ENCODE results near the gene CWF19L2.
"Not testable (repeated sequence)": the region's sequence is repeated elsewhere in the genome, so short reads cannot be mapped to it uniquely, and the experiment has no call there.

The CWF19L2 gene

DNA sequence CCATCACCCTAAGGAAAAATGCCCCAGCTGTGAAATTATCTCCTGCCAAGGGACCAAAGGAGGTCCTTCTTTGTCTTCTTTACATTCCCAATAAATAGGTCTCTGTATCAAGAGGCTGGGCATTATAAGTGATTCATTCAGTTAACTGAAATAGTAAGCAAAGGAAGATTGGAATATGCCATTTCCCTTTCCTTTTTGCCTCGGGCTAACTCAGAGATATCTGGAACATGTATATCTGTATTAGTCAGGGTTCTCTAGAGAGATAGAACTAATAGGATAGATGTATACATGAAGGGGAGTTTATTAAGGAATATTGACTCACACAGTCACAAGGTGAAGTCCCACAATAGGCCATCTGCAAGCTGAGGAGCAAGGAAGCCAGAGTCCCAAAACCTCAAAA, 15.3 kb upstream of the CWF19L2 start:
- H3K4me3 ChIP-seq (ENCODE audit: low read length, poor library complexity, severe bottlenecking) = no peak overlapping the region
- no peaks in the 10 kb centered on the region for H3K9me2 ChIP-seq (replicated peaks; ENCODE audit: low read depth, low read length)
- no peaks in the 10 kb centered on the region for H3K9me3 ChIP-seq (ENCODE audit: insufficient read depth, low read depth, low read length)
- H4K20me1 ChIP-seq (ENCODE audit: insufficient read depth, low read length, poor library complexity, severe bottlenecking) = no peaks in the 10 kb centered on the region
- H3K27me3 ChIP-seq (ENCODE audit: insufficient read depth, low read length, poor library complexity, severe bottlenecking) = no peaks in the 10 kb centered on the region
- TF ChIP-seq CTCF (conservative IDR thresholded peaks at IDR 0.05; ENCODE audit: low read length) (no peak), EZH2phosphoT487 (IDR thresholded peaks at IDR 0.05; ENCODE audit: borderline replicate concordance) (no peak)
- no peaks in the 10 kb centered on the region for H3K36me3 ChIP-seq (ENCODE audit: insufficient read depth, low read length)
- no peak overlapping the region for H2AFZ ChIP-seq (ENCODE audit: low read length)
- H3K9ac ChIP-seq (ENCODE audit: low read depth, low read length, poor library complexity, severe bottlenecking) = no peak overlapping the region
- H3K79me2 ChIP-seq (ENCODE audit: insufficient read depth, low read length) = no peaks in the 10 kb centered on the region
- no peak overlapping the region for H3K4me2 ChIP-seq (ENCODE audit: low read depth, low read length, poor library complexity, severe bottlenecking)
- H3F3A ChIP-seq (ENCODE audit: low read depth) = no peaks in the 10 kb centered on the region
- no peaks in the 10 kb centered on the region for H3K4me1 ChIP-seq (ENCODE audit: insufficient read depth, low read length, poor library complexity, severe bottlenecking)

DNA sequence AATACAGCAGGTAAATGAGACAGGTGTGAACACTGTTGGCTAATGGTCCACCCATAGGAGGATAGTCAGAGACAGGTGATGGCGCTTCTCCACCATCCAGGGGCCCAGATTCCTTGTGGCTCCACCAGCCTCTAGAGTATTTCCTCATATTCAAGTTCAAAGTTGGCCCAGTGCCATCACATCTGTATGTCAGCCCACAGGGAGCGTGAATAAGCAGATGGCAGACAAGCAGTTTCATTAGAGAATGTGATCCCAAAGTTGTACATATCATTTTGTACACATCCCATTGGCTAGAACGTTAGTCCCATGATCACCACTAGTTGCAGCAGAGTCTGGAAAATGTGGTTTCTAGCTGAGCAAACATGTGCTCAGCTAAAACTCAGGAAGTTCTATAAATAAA, 11.0 kb upstream of the CWF19L2 start:
- H3K9me3 ChIP-seq (ENCODE audit: insufficient read depth, low read depth, low read length) = no peaks in the 10 kb centered on the region

GRCh38 chr11:107467696-107468095, 10.1 kb upstream of the CWF19L2 start:
- H3K9me3 ChIP-seq (ENCODE audit: insufficient read depth, low read depth, low read length) = no peaks in the 10 kb centered on the region
- H3F3A ChIP-seq (ENCODE audit: low read depth) = no peaks in the 10 kb centered on the region
- H3K27me3 ChIP-seq (ENCODE audit: insufficient read depth, low read length, poor library complexity, severe bottlenecking) = no peaks in the 10 kb centered on the region
- no peak overlapping the region for H3K4me3 ChIP-seq (ENCODE audit: low read length, poor library complexity, severe bottlenecking)
- no peak overlapping the region for H2AFZ ChIP-seq (ENCODE audit: low read length)
- no peak overlapping the region for H3K9ac ChIP-seq (ENCODE audit: low read depth, low read length, poor library complexity, severe bottlenecking)
- no peak for TF ChIP-seq EZH2phosphoT487 (IDR thresholded peaks at IDR 0.05; ENCODE audit: borderline replicate concordance)
- no peak for TF ChIP-seq CTCF (conservative IDR thresholded peaks at IDR 0.05; ENCODE audit: low read length)
- H3K9me2 ChIP-seq (replicated peaks; ENCODE audit: low read depth, low read length) = no peaks in the 10 kb centered on the region
- H3K4me1 ChIP-seq (ENCODE audit: insufficient read depth, low read length, poor library complexity, severe bottlenecking) = no peaks in the 10 kb centered on the region
- H3K4me2 ChIP-seq (ENCODE audit: low read depth, low read length, poor library complexity, severe bottlenecking) = no peak overlapping the region
- H4K20me1 ChIP-seq (ENCODE audit: insufficient read depth, low read length, poor library complexity, severe bottlenecking) = no peaks in the 10 kb centered on the region
- H3K79me2 ChIP-seq (ENCODE audit: insufficient read depth, low read length) = no peaks in the 10 kb centered on the region
- H3K36me3 ChIP-seq (ENCODE audit: insufficient read depth, low read length) = no peaks in the 10 kb centered on the region

More for the DNA sequence above, 11.0 kb upstream of the CWF19L2 start:
- no peak overlapping the region for H2AFZ ChIP-seq (ENCODE audit: low read length)
- TF ChIP-seq CTCF (conservative IDR thresholded peaks at IDR 0.05; ENCODE audit: low read length) (no peak), EZH2phosphoT487 (IDR thresholded peaks at IDR 0.05; ENCODE audit: borderline replicate concordance) (no peak)
- no peaks in the 10 kb centered on the region for H3K27me3 ChIP-seq (ENCODE audit: insufficient read depth, low read length, poor library complexity, severe bottlenecking)
- no peak overlapping the region for H3K4me3 ChIP-seq (ENCODE audit: low read length, poor library complexity, severe bottlenecking)
- H3K9me2 ChIP-seq (replicated peaks; ENCODE audit: low read depth, low read length) = no peaks in the 10 kb centered on the region
- H3K9ac ChIP-seq (ENCODE audit: low read depth, low read length, poor library complexity, severe bottlenecking) = no peak overlapping the region
- no peak overlapping the region for H3K4me2 ChIP-seq (ENCODE audit: low read depth, low read length, poor library complexity, severe bottlenecking)
- H3F3A ChIP-seq (ENCODE audit: low read depth) = no peaks in the 10 kb centered on the region
- no peaks in the 10 kb centered on the region for H3K36me3 ChIP-seq (ENCODE audit: insufficient read depth, low read length)
- H4K20me1 ChIP-seq (ENCODE audit: insufficient read depth, low read length, poor library complexity, severe bottlenecking) = no peaks in the 10 kb centered on the region
- no peaks in the 10 kb centered on the region for H3K4me1 ChIP-seq (ENCODE audit: insufficient read depth, low read length, poor library complexity, severe bottlenecking)
- no peaks in the 10 kb centered on the region for H3K79me2 ChIP-seq (ENCODE audit: insufficient read depth, low read length)

- H3K4me3 ChIP-seq (ENCODE audit: low read length, poor library complexity, severe bottlenecking); H3K79me2 ChIP-seq (ENCODE audit: insufficient read depth, low read length); H3K4me1 ChIP-seq (ENCODE audit: insufficient read depth, low read length, poor library complexity, severe bottlenecking); H3K9ac ChIP-seq (ENCODE audit: low read depth, low read length, poor library complexity, severe bottlenecking); H3K27me3 ChIP-seq (ENCODE audit: insufficient read depth, low read length, poor library complexity, severe bottlenecking); H3K9me3 ChIP-seq (ENCODE audit: insufficient read depth, low read depth, low read length); H3K36me3 ChIP-seq (ENCODE audit: insufficient read depth, low read length); H3K9me2 ChIP-seq (replicated peaks; ENCODE audit: low read depth, low read length); H3K4me2 ChIP-seq (ENCODE audit: low read depth, low read length, poor library complexity, severe bottlenecking); H4K20me1 ChIP-seq (ENCODE audit: insufficient read depth, low read length, poor library complexity, severe bottlenecking); H2AFZ ChIP-seq (ENCODE audit: low read length); H3F3A ChIP-seq (ENCODE audit: low read depth): not testable (repeated sequence)
Measured at GRCh38 chr11:107466275-107466866, 8.7 kb upstream of the CWF19L2 start.
